GM19025 (cell line): Measurements from ENCODE around the gene CYP4F22.
"Not testable (repeated sequence)": the region's sequence is repeated elsewhere in the genome, so short reads cannot be mapped to it uniquely, and the experiment has no call there.

ENCODE experiments used
- ATAC-seq: cut with Tn5 transposase; IDR thresholded peaks from one replicate; pipeline ENCODE4 v1.9.1; 2021; ENCODE audit warnings: mild to moderate bottlenecking, low read depth, moderate library complexity; ENCODE audit not compliant: unreplicated experiment

CYP4F22 gene

DNA sequence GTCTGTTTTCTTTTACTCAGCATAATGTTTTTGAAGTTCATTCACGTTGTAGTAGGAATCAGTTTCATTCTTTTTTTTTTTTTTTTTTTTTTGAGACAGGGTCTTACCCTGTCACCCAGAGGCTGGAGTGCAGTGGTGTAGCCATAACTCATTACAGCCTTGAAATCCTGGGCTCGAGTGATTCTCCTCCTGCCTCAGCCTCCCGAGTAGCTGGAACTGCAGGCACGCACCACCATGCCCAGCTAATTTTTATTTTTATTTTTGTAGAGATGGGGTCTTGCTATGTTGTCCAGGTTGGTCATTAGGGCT lies 25.2 kb downstream of the CYP4F22 start:
- ATAC-seq: not testable (repeated sequence)

DNA sequence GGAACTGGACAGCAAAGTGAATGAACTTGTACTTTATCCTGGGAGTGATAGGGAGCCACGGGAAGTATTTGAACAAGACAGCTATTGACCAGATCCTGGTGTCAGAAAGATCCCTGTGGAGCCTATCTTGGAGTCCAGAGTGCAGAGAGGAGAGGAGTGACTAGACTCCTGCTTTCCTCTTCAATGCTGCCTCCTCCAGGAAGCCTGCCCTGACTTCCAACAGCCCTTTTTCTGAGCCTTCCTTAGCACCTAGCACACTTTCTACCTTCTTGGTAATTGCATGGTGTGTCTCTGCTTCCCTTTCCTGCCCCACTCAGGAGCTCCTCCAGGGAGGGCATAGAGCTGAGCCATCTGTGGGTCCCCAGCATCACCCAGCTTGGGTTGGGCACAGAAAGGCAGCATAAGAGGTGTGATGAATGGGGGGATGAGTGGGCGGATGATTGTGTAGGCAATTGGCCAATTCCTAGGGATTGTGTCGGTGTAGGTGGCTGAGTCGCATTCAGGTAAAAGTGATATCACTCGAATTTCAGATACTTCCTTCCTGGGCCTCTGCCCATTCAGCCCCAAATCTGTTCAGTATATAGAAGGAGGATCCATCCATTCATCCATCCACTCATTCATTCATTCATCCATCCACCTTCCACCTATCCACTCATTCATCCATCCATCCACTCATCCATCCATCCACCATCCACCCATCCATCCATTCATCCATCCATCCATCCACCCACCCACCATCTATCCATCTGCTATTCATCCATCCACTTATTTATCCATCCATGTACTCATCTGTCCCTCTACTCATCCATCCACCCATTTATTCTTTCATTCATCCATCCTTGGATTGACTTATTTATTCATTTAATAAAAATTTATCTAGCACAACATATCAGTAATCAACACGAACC lies 26.9 kb downstream of the CYP4F22 start:
- ATAC-seq: no peak

DNA sequence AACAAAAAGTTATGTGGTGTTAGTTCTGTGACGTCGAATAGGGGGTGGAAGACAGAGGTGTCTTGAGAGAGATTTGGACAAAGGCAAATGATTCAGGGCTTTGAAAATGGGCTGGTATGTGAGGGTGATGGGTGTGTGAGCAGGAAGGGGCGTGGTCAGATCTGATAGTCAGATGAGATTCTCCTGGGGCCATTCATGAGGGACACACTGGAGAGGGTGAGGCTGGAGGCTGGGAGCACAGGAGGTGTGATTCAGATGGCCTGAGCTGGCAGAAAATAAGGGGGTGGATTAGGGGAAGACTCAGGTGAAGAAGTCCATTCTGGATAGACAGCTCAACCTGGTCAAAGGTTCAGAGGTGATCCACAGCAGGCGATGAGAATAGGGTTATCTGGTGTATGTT lies 28.0 kb downstream of the CYP4F22 start:
- no peak for ATAC-seq

DNA sequence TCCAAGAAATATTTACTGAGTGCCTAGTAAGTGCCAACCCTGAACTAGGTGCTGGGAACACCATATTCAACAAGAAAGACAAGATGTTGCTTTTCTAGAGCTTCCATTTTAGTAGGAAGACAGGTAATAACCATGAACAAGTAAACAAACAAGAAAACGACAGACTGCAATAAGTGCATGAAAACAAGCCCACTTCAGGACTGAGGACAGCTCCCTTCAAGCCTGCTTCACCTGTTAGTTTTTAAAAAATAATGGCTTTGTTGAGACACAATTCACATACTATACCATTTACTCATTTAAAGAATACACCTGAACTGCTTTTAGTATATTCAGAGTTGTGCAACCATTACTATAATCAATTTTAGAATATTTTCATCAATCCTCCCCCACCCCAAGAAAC lies 30.4 kb downstream of the CYP4F22 start:
- no peak for ATAC-seq

DNA sequence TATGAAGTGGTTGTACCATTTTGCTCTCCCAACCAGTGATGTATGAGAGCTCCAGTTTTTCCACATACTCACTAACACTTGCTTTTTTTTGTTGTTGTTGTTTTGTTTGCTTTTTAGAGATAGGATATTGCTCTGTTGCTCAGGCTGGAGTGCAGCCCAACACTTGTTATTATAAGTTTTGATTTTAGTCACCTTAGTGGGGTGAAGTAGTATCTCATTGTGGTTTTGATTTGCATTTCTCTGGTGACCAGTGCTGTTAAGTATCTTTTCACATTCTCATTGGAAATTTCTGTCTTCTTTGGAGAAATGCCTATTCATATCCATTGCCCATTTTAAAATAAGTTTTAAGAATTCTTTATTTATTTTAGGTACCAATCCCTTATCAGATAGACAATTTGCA lies 31.3 kb downstream of the CYP4F22 start:
- no peak for ATAC-seq

DNA sequence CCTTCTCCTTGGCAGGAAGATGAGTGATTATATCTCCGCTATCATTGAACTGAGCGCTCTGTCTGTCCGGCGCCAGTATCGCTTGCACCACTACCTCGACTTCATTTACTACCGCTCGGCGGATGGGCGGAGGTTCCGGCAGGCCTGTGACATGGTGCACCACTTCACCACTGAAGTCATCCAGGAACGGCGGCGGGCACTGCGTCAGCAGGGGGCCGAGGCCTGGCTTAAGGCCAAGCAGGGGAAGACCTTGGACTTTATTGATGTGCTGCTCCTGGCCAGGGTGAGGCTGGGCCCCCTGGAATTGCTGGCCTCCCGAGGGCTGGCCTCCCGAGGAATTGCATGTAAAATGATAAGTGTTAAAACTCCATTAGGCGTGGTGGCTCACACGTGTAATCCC lies 32.1 kb downstream of the CYP4F22 start:
- no peak for ATAC-seq

DNA sequence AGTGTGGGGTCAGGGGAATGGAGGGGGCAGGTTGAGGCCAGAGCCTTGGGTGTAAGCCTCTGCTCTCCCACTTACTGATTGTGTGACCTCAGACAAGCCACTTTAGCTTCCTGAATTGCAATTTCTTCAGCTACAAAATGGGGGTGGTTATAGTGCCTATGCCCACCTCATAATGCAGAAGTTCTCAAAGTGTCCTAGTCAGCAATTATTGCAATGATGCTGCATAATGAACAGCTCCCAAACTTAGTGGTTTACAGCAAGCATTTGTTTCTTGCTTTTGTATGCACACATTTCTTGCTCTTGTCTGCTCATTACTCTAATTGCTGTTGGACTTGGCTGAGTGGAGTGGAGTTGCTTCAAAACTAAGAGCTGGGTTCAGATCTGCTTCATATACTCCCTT lies 36.0 kb downstream of the CYP4F22 start:
- ATAC-seq: no peak

DNA sequence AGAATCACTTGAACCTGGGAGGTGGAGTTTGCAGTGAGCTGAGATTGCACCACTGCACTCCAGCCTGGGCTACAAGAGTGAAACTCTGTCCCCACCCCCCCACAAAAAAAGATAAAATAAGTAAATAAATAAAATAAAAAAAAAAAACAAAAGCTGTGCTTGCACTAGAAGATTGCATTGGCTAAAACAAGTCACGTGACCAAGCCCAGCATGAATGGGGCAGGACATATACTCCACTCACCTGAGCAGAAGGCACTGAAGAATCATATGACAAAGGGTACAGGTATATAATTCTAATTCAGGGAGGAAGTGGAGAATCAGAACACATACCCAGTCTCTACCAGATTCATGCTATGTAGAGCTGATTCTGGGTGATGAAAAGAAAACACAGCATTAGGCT lies 36.6 kb downstream of the CYP4F22 start:
- ATAC-seq: no peak

DNA sequence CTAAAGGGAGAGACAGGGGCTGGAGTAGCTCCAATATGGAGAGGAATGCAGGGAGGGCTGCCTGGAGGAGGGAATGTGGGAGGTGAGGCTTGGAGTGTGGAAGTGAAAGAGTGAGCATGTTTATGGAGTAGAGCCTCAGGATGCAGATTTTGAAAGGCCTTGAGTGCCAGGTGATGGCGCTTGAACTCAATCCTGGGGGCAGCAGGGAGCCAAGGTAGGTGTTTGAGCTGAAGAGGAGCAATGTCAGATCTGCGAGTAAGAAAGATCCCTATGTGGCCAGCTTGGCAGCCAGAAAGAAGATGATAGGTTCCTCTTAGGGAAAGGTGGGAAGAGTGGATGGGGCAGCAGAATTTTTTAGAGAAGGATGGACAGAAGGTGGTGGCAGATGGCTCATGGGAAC lies 40.3 kb downstream of the CYP4F22 start:
- ATAC-seq: no peak

DNA sequence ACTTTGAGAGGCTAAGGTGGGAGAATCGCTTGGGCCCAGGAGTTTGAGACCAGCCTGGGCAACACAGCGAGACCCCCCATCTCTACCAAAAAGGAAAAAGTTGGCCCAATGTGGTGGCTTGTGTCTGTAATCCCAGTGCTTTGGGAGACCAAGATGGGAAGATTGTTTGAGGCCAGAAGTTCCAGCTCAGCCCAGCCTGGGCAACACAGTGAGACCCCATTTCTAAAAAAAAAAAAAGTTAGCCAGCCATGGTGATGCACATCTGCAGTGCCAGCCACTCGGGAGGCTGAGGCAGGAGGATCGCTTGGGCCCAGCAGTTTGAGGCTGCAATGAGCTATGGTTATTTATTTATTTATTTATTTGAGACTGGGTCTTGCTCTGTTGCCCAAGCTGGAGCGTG lies 41.3 kb downstream of the CYP4F22 start:
- no peak for ATAC-seq

DNA sequence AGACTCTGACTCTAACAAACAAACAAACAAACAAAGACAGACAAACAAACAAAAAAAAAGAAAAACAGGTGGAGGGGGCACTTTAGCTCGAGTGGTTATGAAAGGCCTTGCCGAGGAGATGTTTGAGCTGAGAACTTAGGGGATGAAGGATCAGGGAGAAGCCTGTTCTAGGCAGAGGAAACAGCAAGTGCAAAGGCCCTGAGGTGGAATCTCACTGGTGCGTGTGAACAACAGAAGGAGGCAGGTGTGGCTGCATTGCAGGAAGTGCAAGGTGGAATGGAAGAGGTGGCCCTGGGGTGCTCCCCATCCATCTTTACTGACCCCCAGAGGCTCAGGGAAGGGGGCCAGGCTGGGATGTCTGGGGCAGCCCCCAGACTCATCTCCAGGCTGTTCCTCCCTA lies 41.9 kb downstream of the CYP4F22 start:
- ATAC-seq: no peak

DNA sequence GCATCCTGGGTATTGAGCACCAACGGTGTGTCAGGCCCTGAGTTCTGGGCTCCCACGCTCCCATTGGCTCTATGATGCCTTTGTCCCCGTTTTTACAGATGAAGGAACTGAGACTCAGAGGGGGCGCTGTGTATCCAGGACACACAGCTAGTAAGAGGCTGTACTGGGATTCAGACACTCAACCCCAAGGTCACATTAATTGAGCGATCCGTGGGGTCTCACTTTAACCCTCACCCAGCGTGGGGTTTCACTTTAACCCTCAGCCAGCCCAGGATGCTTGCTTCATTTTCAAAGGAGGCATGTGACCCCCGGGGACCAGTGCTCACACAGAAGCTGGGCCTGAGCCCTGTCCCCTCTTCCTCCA lies 42.6 kb downstream of the CYP4F22 start:
- ATAC-seq: no peak

DNA sequence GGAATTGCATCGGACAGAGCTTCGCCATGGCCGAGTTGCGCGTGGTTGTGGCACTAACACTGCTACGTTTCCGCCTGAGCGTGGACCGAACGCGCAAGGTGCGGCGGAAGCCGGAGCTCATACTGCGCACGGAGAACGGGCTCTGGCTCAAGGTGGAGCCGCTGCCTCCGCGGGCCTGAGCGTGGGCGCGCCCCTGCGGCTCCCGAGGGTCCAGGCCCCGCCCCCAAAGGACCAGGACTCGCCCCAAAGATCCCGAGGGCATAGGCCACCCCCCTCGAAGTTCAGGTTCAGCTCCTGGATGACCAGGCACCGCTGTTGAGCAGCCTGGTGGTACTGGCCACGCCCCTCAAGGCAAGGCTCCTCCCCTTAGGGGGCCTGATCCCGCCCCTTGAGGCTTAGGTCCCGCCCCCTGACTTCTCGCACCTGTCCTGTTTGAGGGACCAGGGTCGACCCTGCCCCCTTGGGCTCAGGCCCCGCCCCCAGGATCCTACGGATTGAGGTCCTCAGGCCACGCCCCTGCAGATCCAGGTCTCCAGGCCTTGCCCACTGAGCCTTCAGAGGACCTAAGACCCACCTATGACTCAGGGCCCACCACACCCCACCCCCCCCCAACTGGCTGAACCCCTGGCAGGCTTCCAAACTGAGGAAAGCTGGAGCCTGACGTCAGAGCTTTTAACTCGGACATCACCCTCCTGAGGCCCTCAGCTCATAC lies 43.1 kb downstream of the CYP4F22 start:
- ATAC-seq: no peak

DNA sequence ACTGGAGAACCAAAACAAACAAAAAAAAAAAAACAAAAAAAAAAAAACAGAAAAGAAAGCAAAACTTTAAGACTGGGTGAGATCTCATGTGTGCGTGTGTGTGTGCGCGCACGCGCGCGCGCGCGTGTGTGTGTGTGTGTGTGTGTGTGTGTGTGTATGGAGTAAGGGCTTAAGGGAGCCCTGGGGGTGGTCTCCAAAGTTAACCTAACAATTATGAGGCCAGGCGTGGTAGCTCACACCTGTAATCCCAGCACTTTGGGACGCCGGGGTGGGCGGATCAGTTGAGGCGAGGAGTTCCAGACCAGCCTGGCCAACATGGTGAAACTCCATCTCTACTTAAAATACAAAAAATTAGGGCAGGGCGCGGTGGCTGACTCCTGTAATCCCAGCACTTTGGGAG lies 46.7 kb downstream of the CYP4F22 start:
- no peak for ATAC-seq

DNA sequence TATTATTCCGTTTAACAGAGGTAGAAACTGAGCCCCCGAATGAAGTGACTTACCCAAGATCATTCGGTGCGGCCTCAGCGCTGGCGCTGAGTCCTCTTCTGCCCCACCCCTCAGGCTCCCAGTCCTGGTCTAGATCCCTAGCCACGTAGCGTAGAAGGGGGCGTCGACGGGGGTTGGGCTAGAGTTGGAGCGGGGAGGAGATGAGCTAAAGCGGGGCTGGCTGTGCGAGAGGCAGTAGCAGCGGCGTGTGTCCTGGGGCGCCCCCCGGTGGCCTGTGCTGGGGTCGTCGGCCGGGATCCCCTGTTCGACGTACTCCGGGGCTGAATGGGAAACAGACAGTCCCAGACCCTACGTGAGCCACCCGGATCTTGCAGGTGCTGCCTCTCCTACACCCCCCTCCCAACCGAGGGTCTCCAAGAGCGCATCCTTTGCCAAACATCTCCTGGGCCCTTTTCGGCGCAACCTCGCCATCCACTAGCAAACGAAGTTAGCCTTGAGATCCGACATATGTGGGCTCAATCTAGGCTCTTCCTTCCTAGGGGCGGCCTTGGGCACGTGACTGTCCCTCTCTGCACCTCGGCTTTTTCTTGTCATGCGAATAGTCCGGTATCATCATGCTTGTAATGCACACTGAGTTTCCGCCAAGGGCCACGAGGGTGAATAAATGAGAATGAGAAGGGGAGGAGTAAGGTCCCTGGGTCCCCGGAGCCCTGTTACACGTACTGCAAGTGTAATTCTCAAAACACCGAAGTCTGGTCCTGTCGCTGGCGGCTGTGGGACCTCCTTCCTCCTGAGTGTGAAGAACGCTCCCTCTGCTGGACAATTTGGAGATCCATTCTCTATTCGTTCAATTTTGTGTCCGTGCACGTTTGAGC lies 47.7 kb downstream of the CYP4F22 start:
- no peak for ATAC-seq

DNA sequence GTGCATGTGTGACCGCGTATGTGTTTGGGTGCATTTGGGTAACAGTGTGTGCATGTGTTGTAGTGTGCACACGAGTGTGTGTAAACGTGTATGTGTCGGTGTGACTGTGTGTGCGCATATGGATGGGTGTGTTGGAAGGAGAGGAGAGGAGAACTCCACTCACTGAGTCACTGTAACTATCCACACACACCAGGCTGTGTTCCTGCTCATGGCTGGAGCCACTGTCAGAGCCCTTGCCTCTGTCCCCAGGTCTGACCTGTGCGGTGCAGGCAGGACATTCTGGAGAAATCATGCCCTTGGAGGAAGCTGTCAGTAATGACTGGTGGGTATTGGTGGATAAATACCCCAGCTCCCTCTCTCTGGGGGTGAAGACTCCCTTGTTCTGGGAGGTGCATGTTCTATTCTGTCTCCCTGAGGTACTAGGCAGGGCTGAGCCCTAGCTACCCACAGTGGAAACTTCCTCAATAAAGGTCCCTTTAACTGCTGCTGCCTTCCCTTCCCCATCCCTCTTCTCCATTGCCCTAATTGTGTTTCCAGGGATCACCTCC lies 48.4 kb downstream of the CYP4F22 start:
- ATAC-seq: no peak

DNA sequence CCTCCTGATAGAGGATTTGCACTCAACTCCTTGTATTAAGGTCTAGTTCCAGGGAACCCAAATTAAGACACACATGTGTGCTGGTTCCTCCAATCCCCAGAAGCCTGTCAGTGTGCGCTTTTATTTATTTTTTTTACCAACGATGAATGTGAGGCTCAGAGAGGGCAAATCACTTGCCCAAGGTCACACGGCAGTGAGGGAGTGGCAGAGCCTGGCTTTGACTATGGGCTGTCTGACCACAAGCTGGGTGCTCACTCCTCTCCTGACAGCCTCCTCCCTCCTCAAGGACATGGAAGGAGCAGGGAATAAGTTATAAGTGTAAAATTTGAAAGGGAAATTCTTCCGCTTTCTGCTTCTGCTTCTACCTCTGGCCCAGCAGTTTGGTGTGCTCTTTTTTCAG lies 48.9 kb downstream of the CYP4F22 start:
- no peak for ATAC-seq

DNA sequence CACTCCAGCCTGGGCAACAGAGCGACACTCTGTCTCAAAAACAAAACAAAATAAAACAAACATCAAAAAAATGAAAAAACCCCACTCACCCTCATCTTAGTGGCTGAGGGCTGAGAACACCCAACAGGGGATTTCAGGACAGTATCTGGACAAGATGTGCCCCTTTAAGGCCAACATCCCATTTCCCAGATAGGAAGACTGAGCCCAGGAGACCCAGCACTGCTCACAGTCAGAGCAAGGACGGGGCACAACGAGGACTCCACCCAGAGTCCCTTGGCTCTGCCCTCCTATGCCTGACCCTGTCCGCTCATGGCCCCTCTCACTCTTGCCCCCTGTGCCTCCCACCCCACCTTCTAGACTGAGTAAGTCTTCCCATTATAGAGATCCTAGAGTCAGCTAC lies 53.8 kb downstream of the CYP4F22 start:
- ATAC-seq: no peak

DNA sequence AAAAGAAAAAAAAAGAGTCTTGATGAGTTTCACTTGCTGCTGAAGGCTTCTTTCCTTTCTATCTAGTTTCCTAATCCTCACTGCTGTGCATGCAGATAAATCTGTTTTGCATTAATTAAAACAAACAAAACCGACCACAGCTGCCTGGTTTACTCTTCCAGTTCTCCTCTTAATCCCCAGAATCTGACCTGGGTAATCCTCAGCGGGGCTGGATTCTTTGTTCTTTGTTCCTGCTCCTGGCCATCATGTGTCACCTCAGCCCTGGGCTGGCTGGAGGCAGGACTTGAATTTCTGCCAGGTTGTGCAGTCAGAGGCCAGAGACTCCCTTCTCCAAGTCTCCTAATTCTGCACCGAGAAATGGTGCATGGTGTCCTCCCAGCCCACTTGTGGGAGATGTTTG lies 54.5 kb downstream of the CYP4F22 start:
- no peak for ATAC-seq

DNA sequence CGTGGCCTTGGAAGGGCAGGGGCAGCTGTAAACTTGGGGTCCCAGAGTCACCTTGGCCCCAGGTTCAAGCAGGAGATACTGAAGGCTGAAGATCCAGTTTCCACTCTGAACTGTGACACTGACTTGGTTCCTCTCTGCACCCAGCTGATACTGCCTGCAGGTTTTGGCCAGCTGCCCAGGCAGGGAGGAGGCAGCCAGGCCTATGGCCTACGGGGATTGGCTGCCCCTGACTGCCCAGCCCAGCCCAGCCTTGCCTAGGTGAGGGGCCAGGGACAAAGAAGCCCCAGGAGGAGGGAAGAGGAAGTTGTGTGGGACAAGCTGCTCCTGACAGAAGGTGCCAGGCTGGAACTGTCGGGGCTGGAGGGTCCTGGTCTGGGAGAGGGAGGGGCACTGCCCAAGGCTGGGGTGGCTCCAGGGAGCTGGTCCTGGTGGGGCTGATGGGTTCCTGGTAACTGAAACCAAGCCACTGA lies 55.0 kb downstream of the CYP4F22 start:
- no peak for ATAC-seq

DNA sequence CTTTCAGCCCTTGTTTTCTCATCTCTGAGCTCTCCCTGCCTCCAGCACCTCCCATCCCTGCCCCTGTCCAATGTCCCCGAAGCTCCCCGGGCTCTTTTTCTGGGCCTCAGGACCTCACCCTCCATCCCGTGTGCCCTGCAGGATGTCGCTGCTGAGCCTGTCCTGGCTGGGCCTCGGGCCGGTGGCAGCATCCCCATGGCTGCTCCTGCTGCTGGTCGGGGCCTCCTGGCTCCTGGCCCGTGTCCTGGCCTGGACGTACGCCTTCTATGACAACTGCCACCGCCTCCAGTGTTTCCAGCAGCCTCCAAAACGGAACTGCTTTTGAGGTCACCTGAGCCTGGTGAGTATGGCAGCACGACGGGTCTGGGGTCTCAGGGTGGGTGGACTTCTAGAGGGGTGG lies 55.6 kb downstream of the CYP4F22 start:
- no peak for ATAC-seq
